ENCODE measurements around the gene PRPH. TPM values are rescaled to one million over a fixed set of nuclear protein-coding genes. Genes with fewer than 3 reads are reported as not detected.
A peak's percentile ranks its signal among the peaks of the same experiment; 100 is the strongest.
"Not testable (repeated sequence)": the region's sequence is repeated elsewhere in the genome, so short reads cannot be mapped to it uniquely, and the experiment has no call there.

PRPH gene
- total RNA-seq, 1 donor from 2014 or later: not detected

GRCh38 chr12:49264873-49265792, 29.8 kb upstream of the PRPH start, which contains the start of gene TUBA1C:
TUBA1C (plus strand) TSS chr12:49265082; CDS start chr12:49265182, 100 bp downstream.
- DNase-seq (ENCODE audit: low spot score): peak; percentile 92
- intact Hi-C loops (cut with micrococcal nuclease): loop anchor here (1.0 to 2.0 kb wide), 4 partner anchors 30 to 134 kb away; partner anchors contain the start of genes TROAP, TUBA1A and TUBA1B
- no peaks in the 10 kb centered on the region for H3K9me3 Mint-ChIP-seq
- peak within 1 kb of the TSS; percentile 100 for H3K4me3 Mint-ChIP-seq (ENCODE audit: low read depth)
- peaks cover 48% of the 10 kb centered on the region for H3K36me3 Mint-ChIP-seq (ENCODE audit: low read depth)
- peak within 1 kb of the TSS; percentile 98 for H3K27ac Mint-ChIP-seq
- H3K27me3 Mint-ChIP-seq (ENCODE audit: low read depth): no peaks in the 10 kb centered on the region
- H3K4me1 Mint-ChIP-seq (ENCODE audit: low read depth): peaks cover 41% of the 10 kb centered on the region

GRCh38 chr12:49269191-49269590, 25.8 kb upstream of the PRPH start:
- H3K36me3 Mint-ChIP-seq (ENCODE audit: low read depth): peaks cover 76% of the 10 kb centered on the region

GRCh38 chr12:49272790-49273725, 21.9 kb upstream of the PRPH start:
- Mint-ChIP-seq H3K36me3 (ENCODE audit: low read depth) (peaks cover 57% of the 10 kb centered on the region), H3K27me3 (ENCODE audit: low read depth) (no peaks in the 10 kb centered on the region), H3K9me3 (no peaks in the 10 kb centered on the region), H3K27ac (no peak overlapping the region), H3K4me3 (ENCODE audit: low read depth) (no peak overlapping the region), H3K4me1 (ENCODE audit: low read depth) (peaks cover 17% of the 10 kb centered on the region)
- intact Hi-C loops (cut with micrococcal nuclease): no loop called here
- no peak for DNase-seq (ENCODE audit: low spot score)

More at GRCh38 chr12:49269191-49269590, 25.8 kb upstream of the PRPH start:
- H3K27ac Mint-ChIP-seq; DNase-seq (ENCODE audit: low spot score); H3K9me3 Mint-ChIP-seq; intact Hi-C loops (cut with micrococcal nuclease); H3K4me3 Mint-ChIP-seq (ENCODE audit: low read depth); H3K27me3 Mint-ChIP-seq (ENCODE audit: low read depth): not testable (repeated sequence)
- peaks cover 27% of the 10 kb centered on the region for H3K4me1 Mint-ChIP-seq (ENCODE audit: low read depth)

GRCh38 chr12:49273726-49274395, 21.1 kb upstream of the PRPH start:
- Mint-ChIP-seq H3K27ac (no peak overlapping the region), H3K4me1 (ENCODE audit: low read depth) (peaks cover 12% of the 10 kb centered on the region), H3K9me3 (no peaks in the 10 kb centered on the region), H3K27me3 (ENCODE audit: low read depth) (no peaks in the 10 kb centered on the region), H3K4me3 (ENCODE audit: low read depth) (no peak overlapping the region), H3K36me3 (ENCODE audit: low read depth) (peaks cover 51% of the 10 kb centered on the region)
- intact Hi-C loops (cut with micrococcal nuclease): no loop called here
- no peak for DNase-seq (ENCODE audit: low spot score)

- intact Hi-C loops (cut with micrococcal nuclease): no loop called here
- Mint-ChIP-seq H3K4me1 (ENCODE audit: low read depth) (peaks cover 7% of the 10 kb centered on the region), H3K27me3 (ENCODE audit: low read depth) (peaks cover 3% of the 10 kb centered on the region), H3K27ac (no peak overlapping the region), H3K36me3 (ENCODE audit: low read depth) (peaks cover 45% of the 10 kb centered on the region), H3K9me3 (no peaks in the 10 kb centered on the region), H3K4me3 (ENCODE audit: low read depth) (no peak overlapping the region)
- no peak for DNase-seq (ENCODE audit: low spot score)
These were observed 20.4 kb upstream of the PRPH start for GRCh38 chr12:49274396-49275069.

- Mint-ChIP-seq H3K4me3 (ENCODE audit: low read depth) (no peak overlapping the region), H3K27ac (no peak overlapping the region), H3K9me3 (no peaks in the 10 kb centered on the region), H3K27me3 (ENCODE audit: low read depth) (peaks cover 6% of the 10 kb centered on the region), H3K4me1 (ENCODE audit: low read depth) (no peaks in the 10 kb centered on the region), H3K36me3 (ENCODE audit: low read depth) (peaks cover 25% of the 10 kb centered on the region)
- intact Hi-C loops (cut with micrococcal nuclease): no loop called here
- no peak for DNase-seq (ENCODE audit: low spot score)
These were observed 18.4 kb upstream of the PRPH start for GRCh38 chr12:49276304-49277290.

- Mint-ChIP-seq H3K27ac (no peak overlapping the region), H3K27me3 (ENCODE audit: low read depth) (peaks cover 8% of the 10 kb centered on the region), H3K4me3 (ENCODE audit: low read depth) (no peak overlapping the region), H3K4me1 (ENCODE audit: low read depth) (no peaks in the 10 kb centered on the region), H3K36me3 (ENCODE audit: low read depth) (peaks cover 18% of the 10 kb centered on the region), H3K9me3 (no peaks in the 10 kb centered on the region)
- no peak for DNase-seq (ENCODE audit: low spot score)
- intact Hi-C loops (cut with micrococcal nuclease): no loop called here
These were observed 17.5 kb upstream of the PRPH start for GRCh38 chr12:49277466-49277865.

- Mint-ChIP-seq H3K4me1 (ENCODE audit: low read depth) (no peaks in the 10 kb centered on the region), H3K4me3 (ENCODE audit: low read depth) (no peak overlapping the region), H3K36me3 (ENCODE audit: low read depth) (peaks cover under 1% of the 10 kb centered on the region), H3K27me3 (ENCODE audit: low read depth) (peaks cover 15% of the 10 kb centered on the region), H3K27ac (no peak overlapping the region), H3K9me3 (no peaks in the 10 kb centered on the region)
- DNase-seq (ENCODE audit: low spot score): no peak
- intact Hi-C loops (cut with micrococcal nuclease): no loop called here
These were observed 15.2 kb upstream of the PRPH start for GRCh38 chr12:49279706-49280159.

- H3K27me3 Mint-ChIP-seq (ENCODE audit: low read depth): peaks cover 17% of the 10 kb centered on the region
These were observed 14.4 kb upstream of the PRPH start for GRCh38 chr12:49280545-49280944.

GRCh38 chr12:49282302-49282701, 12.6 kb upstream of the PRPH start:
- H3K27ac Mint-ChIP-seq: no peak overlapping the region
- H3K4me3 Mint-ChIP-seq (ENCODE audit: low read depth): no peak overlapping the region
- no peak for DNase-seq (ENCODE audit: low spot score)
- H3K27me3 Mint-ChIP-seq (ENCODE audit: low read depth): peaks cover 25% of the 10 kb centered on the region
- intact Hi-C loops (cut with micrococcal nuclease): no loop called here
- no peaks in the 10 kb centered on the region for H3K9me3 Mint-ChIP-seq
- H3K4me1 Mint-ChIP-seq (ENCODE audit: low read depth): no peaks in the 10 kb centered on the region
- no peaks in the 10 kb centered on the region for H3K36me3 Mint-ChIP-seq (ENCODE audit: low read depth)

More at GRCh38 chr12:49280545-49280944, 14.4 kb upstream of the PRPH start:
- DNase-seq (ENCODE audit: low spot score); H3K27ac Mint-ChIP-seq; intact Hi-C loops (cut with micrococcal nuclease); H3K4me3 Mint-ChIP-seq (ENCODE audit: low read depth); H3K9me3 Mint-ChIP-seq; H3K36me3 Mint-ChIP-seq (ENCODE audit: low read depth); H3K4me1 Mint-ChIP-seq (ENCODE audit: low read depth): not testable (repeated sequence)

GRCh38 chr12:49282740-49283375, 12.1 kb upstream of the PRPH start:
- DNase-seq (ENCODE audit: low spot score); H3K4me1 Mint-ChIP-seq (ENCODE audit: low read depth); H3K4me3 Mint-ChIP-seq (ENCODE audit: low read depth); H3K36me3 Mint-ChIP-seq (ENCODE audit: low read depth); intact Hi-C loops (cut with micrococcal nuclease); H3K27ac Mint-ChIP-seq; H3K9me3 Mint-ChIP-seq: not testable (repeated sequence)
- peaks cover 29% of the 10 kb centered on the region for H3K27me3 Mint-ChIP-seq (ENCODE audit: low read depth)
